GM18858 (cell line): ENCODE results near the gene GPX1.
"Not testable (repeated sequence)": the region's sequence is repeated elsewhere in the genome, so short reads cannot be mapped to it uniquely, and the experiment has no call there.

Experiments
- ATAC-seq: cut with Tn5 transposase; IDR thresholded peaks from one replicate; pipeline ENCODE4 v1.9.1; 2021; ENCODE audit not compliant: unreplicated experiment

Gene GPX1

DNA sequence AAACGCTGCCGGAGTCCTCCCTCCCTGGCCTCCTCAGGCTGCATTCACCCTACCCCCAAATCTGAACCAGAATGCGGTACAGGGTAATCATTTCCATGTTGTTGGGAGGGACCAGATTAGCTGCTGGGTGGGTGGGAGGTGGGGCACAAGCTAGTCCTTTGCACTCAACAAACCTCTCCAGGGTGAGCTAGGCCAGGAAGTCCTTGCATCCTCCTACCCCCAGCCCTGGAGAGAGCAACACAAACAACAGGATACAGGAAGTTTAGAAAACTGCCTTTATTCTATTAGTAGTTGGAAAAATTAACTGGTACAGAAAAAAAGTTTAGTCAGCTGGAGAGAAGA, 702 bp upstream of the GPX1 start:
- no peak for ATAC-seq

DNA sequence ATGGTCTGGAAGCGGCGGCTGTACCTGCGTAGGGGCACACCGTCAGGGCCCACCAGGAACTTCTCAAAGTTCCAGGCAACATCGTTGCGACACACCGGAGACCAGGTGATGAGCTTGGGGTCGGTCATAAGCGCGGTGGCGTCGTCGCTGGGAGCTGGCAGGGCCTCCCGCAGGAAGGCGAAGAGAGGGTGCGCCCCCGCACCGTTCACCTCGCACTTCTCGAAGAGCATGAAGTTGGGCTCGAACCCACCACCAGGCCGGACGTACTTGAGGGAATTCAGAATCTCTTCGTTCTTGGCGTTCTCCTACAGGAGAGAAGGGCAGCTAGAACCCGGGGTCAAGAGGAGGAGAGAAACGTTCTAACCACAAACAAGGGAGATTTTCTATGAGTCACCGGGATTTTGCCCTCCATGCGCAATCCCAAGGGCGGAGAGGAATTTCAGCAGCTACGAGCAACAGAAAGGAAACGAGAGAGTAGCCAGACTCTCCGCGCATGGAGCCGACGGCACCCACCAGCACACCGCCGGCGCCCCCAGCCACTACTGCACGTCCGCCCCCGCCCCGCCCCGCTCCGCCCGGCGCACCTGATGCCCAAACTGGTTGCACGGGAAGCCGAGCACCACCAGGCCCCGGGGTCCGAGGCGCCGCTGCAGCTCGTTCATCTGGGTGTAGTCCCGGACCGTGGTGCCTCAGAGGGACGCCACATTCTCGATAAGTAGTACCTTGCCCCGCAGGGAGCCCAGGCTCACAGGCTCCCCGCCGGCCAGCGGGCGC, 523 bp downstream of the GPX1 start:
- not testable (repeated sequence) for ATAC-seq

GRCh38 chr3:49357095-49357442, 1.1 kb downstream of the GPX1 start:
- not testable (repeated sequence) for ATAC-seq

- ATAC-seq = no peak
These were observed 5.2 kb downstream of the GPX1 start for GRCh38 chr3:49352890-49353421.

DNA sequence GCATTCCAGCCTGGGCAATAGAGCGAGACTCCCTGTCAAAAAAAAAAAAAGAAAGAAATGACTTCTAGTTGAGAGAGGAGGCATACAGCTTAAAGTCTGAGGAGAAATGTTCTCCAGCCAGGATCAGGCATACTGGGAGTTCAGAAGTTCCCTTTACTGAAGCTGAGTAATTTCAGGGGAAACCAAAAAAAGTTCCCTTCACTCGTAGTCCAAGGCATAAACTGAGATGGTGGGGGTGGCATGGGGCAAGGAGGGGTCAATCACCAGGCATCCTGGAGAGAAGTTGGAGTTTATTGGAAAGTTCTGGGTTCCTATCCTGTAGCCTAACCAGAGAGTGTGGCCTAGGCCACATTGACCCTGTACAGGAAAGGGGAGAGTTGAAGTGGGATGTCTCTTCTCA, 5.9 kb downstream of the GPX1 start:
- ATAC-seq = no peak

DNA sequence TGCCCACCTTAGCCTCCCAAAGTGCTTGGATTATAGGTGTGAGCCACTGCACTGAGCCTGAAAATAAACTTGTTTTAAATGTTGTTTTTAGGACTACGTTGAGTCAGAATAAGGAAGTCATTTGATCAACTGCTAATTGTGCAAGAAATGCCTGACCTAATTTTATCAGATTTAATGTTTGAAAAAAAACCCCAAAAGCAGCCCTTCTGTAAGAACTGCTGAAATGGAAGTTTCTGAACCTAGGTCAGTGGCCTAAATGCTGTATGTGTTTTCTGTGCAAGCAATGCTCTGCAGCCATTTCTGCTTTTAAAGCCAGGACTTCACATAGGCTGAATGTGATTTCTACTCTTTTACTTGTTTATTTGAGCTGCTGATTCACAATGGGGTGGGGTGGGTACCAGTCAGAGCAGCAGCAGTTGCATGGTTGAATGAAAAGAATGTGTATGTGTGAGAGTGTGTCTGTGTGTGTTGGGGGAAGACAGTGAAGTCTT, 6.6 kb downstream of the GPX1 start:
- ATAC-seq = no peak

- no peak for ATAC-seq
These were observed 8.6 kb downstream of the GPX1 start for GRCh38 chr3:49349348-49350114.

GRCh38 chr3:49348361-49348760, 9.8 kb downstream of the GPX1 start:
- ATAC-seq = not testable (repeated sequence)

DNA sequence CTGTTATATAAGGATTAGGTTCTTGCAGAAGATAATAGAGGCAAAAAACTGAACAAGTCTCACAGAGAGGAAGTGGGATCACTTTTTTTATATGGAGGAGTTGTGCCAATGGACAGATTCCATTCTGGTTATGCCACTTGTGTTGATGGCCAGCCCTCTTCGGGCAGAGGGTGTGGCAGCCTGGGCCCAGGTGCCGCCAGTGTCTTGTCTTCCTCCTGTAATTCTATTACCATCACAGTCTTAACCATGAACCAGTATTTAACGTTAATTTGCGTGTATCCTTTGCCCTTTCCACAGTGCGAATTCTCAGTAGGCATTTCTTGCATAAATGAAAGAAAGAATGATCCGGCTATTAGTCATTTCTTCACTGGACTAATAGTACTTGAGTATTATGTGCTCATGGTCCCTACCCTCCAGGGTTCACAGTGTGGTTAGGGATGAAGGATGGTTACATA, 11.3 kb downstream of the GPX1 start:
- ATAC-seq = no peak

DNA sequence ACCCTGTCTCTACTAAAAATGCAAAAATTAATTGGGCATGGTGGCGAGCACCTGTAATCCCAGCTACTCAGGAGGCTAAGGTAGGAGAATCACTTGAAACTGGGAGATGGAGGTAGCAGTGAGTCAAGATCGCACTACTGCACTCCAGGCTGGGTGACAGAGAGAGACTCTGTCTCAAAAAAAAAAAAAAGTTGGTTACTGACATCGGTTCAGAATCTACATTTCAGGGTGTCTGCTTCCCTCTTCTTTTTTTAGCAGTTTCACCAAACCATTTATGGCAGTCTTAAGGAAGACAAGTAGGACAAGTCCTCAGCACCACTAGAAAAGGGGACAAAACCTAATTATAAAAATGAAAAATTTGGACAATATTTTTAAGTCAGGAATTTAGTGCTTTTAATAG, 15.0 kb downstream of the GPX1 start:
- ATAC-seq = no peak

DNA sequence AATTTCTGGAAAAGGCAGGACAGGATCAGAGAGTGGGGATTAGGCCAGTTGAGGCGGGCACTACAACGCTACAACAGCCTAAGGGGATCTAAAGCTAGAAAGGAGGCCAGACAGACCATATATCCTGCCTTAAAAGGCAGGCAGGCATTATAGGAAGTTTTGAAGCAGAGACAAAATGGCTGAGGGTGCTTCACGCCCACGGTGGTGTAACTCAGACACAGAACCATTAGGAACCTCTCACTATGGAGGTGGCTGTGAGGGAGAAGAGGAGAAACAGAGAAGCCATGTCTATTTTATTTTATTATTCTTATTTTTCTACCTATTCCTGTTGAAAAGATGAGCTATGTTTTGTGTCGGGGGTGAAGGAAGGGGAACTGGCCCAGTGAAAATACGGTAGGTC, 16.2 kb downstream of the GPX1 start:
- ATAC-seq = no peak

- ATAC-seq = peak; percentile 79
These were observed 18.0 kb downstream of the GPX1 start, which contains the start of gene USP4 for GRCh38 chr3:49339941-49340800. Gene USP4 (minus strand): TSS chr3:49340053. CDS start chr3:49340024, 29 bp downstream.

- ATAC-seq = peak; percentile 8
These were observed 18.6 kb downstream of the GPX1 start for GRCh38 chr3:49339581-49339940.

DNA sequence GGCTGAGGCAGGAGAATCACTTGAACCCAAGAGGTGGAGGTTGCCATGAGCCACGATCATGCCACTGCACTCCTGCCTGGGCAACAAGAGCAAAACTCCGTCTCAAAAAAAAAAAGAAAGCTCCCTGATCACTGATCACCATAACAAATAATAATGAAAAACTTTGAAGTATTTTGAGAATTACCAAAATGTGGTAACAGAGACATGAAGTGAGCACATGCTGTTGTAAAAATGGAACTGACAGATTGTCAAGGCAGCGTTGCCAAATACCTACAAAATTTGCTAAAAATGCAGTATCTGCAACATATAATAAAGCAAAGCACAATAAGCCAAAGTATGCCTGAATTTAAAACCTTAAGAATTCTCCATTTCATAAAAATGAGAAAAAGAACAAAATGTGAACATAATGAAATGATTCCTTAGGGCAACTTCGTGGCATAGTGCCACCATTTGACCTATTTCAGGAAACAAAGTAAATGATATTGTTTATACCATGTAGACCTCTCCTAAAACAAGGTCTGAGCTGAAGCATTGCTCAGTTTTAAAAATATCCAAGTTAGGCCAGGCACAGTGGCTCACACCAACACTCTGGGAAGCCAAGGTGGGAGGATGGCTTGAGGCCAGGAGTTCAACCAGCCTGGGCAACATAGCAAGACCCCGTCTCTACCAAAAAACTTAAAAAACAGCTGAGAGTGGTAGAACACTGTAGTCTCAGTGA, 24.1 kb downstream of the GPX1 start:
- no peak for ATAC-seq

DNA sequence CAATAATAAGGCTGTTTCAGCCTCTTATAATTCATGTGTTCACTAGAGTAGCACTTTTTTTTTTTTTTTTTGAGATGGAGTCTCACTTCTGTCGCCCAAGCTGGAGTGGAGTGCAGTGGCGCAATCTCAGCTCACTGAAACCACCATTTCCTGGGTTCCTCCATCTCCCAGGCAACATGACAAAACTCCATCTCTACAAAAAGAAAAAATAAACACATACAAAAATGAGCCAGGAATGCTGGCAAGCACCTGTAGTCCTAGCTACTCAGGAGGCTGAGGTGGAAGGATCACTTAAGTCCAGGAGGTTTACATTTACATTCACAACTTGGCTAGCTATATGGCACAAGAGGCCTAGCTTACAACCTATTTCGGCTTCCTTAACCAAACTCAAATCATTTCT, 25.1 kb downstream of the GPX1 start:
- ATAC-seq = no peak

DNA sequence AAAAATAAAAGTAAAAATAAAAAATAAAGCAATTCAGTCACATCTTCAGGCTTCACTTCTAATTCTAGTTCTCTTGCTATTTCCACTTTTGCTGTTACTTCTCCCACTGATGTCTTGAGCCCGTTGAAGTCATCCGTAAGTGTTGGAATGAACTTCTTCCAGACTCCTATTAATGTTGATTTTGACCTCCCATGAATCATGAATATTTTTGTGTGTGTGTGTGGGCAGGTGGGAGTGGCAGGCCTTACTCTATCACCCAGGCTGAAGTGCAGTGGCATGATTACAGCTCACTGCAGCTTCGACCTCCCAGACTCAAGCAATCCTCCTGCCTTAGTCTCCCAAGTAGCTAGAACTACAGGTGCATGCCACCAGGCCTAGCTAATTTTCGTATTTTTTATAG, 29.0 kb downstream of the GPX1 start:
- no peak for ATAC-seq

DNA sequence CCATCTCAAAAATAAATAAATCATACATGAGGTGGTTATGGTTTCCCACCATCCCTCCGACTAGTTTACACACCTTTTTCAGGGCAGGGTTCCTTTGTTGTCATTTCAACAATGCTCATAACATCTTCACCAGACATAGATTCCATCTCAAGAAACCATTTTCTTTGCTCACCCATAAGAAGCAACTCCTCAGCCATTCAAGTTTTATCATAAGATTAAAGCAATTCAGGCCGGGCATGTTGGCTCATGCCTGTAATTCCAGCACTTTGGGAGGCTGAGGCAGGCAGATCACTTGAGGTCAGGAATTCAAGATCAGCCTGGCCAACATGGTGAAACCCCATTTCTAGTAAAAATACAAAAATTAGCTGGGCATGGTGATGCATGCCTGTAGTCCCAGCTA, 29.8 kb downstream of the GPX1 start:
- not testable (repeated sequence) for ATAC-seq

- no peak for ATAC-seq
These were observed 30.7 kb downstream of the GPX1 start for GRCh38 chr3:49327485-49327884.

DNA sequence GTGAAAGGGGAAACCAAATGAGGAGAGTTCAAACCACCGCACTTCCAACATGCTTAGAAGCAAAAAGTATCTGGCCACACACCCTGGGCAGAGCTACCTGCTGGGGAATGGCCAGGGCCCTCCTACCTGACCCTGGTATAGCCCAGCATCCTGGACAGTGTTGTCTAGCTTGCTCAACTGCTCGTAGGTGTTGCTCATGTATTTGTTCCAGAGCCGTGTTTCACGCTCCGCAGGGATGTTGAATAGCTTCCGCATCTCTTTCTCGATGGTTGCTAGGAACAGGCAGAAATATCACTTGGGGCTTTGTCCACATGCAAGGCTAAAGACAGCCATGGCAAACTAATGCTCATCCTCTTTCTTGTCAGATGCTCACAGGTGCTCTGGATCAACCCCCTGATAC, 33.4 kb downstream of the GPX1 start:
- no peak for ATAC-seq

DNA sequence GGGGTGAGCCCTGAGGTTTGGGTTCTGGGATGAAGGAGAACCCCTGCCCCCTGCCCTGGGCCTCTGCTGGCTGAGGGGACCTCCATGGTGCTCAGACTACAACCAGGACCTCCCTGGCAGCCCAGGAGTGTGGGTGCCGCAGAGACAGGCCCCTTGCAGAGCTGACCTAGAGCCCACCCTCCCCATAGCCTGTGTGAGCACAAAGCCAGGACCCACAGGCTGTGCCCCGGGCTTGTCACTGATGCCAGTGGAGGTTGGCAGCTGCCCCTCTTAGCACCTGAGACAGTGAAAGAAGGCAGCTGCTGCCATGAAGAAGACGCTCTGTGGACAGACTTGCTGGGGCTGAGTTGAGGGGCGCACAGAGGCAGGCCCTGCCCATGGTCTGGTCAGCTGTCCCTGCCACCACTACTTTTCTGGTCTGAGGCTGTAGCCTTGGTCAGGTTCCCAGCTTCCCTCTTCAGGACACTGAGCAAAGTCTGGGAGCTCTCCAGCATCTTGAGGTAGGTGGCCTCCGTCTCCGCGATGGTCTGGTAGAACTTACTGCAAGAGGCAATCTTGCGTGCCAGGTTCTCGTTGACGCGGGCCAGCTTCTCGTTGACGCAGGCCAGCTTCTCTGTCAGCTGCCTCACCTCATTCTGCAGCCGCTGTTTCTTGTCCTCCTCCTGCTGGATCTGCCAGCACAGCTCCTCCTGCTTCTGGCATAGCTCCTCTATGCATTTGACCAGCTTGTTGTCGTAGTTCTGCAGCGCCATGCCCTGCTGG, 41.3 kb downstream of the GPX1 start:
- ATAC-seq = no peak
